Fibroblast of pulmonary artery (primary cell): ENCODE measurements around the gene HBG1.
A peak's percentile ranks its signal among the peaks of the same experiment; 100 is the strongest.

ENCODE experiments used
- DNase-seq: peaks from one replicate; pipeline ENCODE4 v3.0.0-alpha.2; 2010; ENCODE audit warnings: low read depth
- H3K4me3 ChIP-seq: replicated peaks from 2 replicates; pipeline ENCODE4 v1.5.1; 2011; ENCODE audit warnings: low read depth, mild to moderate bottlenecking, control low read depth, low read length, moderate library complexity
- TF ChIP-seq, protein P1 (sequence below): IDR thresholded peaks from 2 replicates; pipeline ENCODE4 v1.5.1; 2011; ENCODE audit warnings: mild to moderate bottlenecking, control low read depth, low read length, inconsistent platforms; ENCODE audit errors: missing control alignments

Gene HBG1

DNA sequence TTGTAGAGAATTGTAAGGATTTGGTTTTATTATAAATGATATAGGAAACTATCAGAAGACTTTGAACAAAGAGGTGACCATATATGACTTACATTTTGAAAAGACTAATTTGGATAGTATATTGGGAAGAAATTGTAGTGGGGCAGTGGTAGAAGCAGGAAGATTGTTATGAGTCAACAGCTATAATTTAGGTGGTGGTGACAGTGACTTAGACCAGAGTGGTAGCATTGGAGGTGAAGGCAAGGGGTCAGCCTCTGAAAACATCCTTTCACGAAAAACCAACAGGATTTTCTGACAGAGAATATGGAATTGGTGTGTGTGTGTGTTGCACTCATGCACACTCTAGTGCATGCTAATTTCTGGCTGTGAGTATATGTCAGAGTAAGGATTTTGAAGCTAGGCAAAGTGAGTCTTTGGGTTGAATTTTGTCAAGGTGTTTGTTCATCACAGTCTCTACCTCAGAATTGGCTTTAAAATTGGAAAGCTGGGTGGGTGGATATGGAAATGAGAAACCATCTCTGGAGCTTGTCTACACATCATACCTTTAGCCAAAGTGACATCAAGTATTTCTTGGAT is 28.2 kb upstream of the HBG1 start:
- TF ChIP-seq, protein P1, sequence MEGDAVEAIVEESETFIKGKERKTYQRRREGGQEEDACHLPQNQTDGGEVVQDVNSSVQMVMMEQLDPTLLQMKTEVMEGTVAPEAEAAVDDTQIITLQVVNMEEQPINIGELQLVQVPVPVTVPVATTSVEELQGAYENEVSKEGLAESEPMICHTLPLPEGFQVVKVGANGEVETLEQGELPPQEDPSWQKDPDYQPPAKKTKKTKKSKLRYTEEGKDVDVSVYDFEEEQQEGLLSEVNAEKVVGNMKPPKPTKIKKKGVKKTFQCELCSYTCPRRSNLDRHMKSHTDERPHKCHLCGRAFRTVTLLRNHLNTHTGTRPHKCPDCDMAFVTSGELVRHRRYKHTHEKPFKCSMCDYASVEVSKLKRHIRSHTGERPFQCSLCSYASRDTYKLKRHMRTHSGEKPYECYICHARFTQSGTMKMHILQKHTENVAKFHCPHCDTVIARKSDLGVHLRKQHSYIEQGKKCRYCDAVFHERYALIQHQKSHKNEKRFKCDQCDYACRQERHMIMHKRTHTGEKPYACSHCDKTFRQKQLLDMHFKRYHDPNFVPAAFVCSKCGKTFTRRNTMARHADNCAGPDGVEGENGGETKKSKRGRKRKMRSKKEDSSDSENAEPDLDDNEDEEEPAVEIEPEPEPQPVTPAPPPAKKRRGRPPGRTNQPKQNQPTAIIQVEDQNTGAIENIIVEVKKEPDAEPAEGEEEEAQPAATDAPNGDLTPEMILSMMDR = no peak
- DNase-seq = no peak

DNA sequence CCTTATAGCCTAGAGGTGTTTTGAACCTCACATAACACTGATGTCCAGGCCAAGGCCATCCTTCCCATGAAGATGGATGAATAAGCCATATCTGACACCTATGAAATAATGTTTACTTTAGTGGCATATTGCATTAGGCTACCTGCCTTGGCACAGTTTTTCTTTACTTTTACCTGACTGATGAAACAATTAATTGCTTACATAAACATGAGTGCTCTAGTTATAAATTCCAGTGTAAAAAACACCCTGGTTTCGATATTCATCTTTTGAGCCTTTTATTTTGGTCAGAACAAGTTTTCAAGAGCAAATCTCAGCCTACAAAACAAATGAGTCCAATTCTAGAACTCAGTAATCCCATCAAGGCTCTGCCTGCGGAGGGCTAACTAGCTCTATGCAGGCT is 27.0 kb upstream of the HBG1 start:
- TF ChIP-seq, protein P1 = no peak
- H3K4me3 ChIP-seq = no peak overlapping the region
- no peak for DNase-seq

More for the DNA sequence above, 28.2 kb upstream of the HBG1 start:
- H3K4me3 ChIP-seq = no peak overlapping the region

DNA sequence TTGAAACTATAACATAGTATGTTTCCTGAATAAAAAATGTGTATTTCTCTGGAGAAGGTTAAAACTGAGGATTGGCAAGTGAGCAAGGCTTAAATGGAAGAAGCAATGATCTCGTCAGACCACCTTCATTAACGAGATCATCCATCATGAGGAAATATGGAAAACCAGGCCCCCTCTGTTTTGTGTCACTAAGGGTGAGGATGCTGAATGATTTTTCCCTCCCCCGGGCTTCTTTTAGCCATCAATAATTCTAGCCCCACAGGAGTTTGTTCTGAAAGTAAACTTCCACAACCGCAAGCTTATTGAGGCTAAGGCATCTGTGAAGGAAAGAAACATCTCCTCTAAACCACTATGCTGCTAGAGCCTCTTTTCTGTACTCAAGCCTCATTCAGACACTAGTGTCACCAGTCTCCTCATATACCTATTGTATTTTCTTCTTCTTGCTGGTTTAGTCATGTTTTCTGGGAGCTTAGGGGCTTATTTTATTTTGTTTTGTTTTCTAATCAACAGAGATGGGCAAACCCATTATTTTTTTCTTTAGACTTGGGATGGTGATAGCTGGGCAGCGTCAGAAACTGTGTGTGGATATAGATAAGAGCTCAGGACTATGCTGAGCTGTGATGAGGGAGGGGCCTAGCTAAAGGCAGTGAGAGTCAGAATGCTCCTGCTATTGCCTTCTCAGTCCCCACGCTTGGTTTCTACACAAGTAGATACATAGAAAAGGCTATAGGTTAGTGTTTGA is 25.9 kb upstream of the HBG1 start:
- TF ChIP-seq, protein P1 = no peak
- no peak overlapping the region for H3K4me3 ChIP-seq
- DNase-seq = no peak

DNA sequence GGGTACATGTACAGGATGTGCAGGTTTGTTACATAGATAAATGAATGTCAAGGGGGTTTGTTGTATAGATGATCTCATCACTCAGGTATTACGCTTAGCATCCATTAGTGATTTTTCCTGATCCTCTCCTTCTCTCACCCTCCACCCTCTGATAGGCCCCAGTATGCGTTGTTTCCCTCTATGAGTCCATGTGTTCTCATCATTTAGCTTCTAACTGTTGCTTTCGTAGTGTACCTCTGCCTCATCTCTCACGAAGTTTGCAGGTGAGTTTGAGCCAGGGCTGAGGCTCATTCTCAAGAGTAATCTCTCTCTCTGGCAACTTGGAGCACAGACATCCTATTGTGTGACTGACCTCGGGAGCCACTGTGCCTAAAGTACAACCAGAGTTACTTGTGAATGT is 24.7 kb upstream of the HBG1 start:
- DNase-seq = peak; percentile 3
- H3K4me3 ChIP-seq = no peak overlapping the region
- TF ChIP-seq, protein P1 = no peak

DNA sequence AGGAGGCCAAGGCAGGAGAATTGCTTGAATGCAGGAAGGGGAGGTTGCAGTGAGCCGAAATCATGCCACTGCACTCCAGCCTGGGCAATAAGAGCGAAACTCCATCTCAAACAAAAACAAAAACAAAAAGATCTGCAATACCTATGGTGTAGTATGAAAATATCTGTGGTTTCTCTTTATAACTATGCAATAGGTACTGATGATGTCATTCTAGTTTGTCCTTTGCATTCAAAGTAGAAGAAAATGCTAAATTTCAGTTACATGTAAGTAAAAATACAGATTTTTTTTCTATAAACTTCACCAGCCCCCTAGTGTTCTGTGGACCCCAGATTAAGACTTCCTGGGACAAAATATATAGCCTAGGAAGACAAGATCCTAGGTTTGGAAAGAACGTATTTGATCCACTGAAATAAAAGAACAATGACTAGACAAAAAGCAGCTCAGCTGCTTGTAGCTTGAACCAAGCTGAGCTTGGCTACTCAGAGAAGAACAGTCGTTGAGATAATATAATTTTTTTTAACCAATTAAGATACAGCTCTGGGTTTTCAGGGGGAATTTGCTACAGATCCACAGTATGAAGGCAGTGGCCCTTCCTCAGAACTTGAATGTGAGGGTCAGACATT is 22.8 kb upstream of the HBG1 start:
- TF ChIP-seq, protein P1 = no peak
- no peak overlapping the region for H3K4me3 ChIP-seq
- no peak for DNase-seq

DNA sequence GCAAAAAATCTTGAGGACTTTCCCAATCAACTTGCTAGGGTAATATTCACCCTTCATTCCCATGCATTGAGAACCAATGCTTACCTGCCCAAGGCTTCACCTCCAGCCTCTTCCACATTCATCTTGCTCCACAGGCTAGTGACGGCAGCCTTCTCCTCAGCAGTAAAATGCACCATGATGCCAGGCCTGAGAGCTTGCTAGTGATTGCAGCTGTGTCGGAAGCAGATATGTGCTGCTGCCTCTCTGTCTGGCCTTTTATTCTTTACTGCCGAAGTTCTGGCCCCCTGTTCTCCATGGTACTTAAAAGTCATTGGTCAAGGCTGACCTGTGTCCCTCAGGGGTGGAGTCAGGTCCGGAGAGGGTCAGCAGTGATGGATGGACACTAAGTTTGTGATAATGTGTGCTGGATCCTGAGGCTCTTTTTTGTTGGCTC is 20.1 kb upstream of the HBG1 start, which contains the start of gene HBE1:
HBE1 (minus strand) TSS at position 231 of the 433 bp plus-strand sequence; CDS start at position 176, 55 bp downstream.
- TF ChIP-seq, protein P1 = no peak
- no peak within 1 kb of the TSS for H3K4me3 ChIP-seq
- DNase-seq = no peak
